Measurements from ENCODE around the gene POT1.
"Not testable (repeated sequence)": the region's sequence is repeated elsewhere in the genome, so short reads cannot be mapped to it uniquely, and the experiment has no call there.

POT1 gene

GRCh38 chr7:124929467-124930172, at the start of gene POT1:
POT1 (minus strand) TSS chr7:124929825; CDS start chr7:124897173, 32,652 bp downstream.
- peak; percentile 96 for DNase-seq

- not testable (repeated sequence) for DNase-seq
These were observed 45.5 kb upstream of the POT1 start for GRCh38 chr7:124975131-124975530.

- DNase-seq, result no peak
These were observed 35.9 kb upstream of the POT1 start for GRCh38 chr7:124965553-124965952.

GRCh38 chr7:124959676-124960075, 30.1 kb upstream of the POT1 start:
- peak; percentile 22 for DNase-seq

GRCh38 chr7:124957952-124958351, 28.3 kb upstream of the POT1 start:
- DNase-seq, result not testable (repeated sequence)

- DNase-seq, result no peak
These were observed 26.5 kb upstream of the POT1 start for GRCh38 chr7:124956160-124956559.

GRCh38 chr7:124954790-124955189, 25.2 kb upstream of the POT1 start:
- no peak for DNase-seq

- no peak for DNase-seq
These were observed 16.1 kb upstream of the POT1 start for GRCh38 chr7:124945680-124946079.

GRCh38 chr7:124943472-124943871, 13.8 kb upstream of the POT1 start:
- DNase-seq, result no peak

- DNase-seq, result no peak
These were observed 12.8 kb upstream of the POT1 start for GRCh38 chr7:124942399-124942798.

GRCh38 chr7:124940306-124940705, 10.7 kb upstream of the POT1 start:
- DNase-seq, result no peak

- no peak for DNase-seq
These were observed 8.5 kb upstream of the POT1 start for GRCh38 chr7:124938128-124938527.

GRCh38 chr7:124937076-124937475, 7.5 kb upstream of the POT1 start:
- no peak for DNase-seq

- no peak for DNase-seq
These were observed 5.2 kb upstream of the POT1 start for GRCh38 chr7:124934841-124935240.

GRCh38 chr7:124930655-124931597, 1.3 kb upstream of the POT1 start:
- DNase-seq, result no peak

- no peak for DNase-seq
These were observed 573 bp upstream of the POT1 start for GRCh38 chr7:124930173-124930623.

GRCh38 chr7:124924906-124925305, 4.7 kb downstream of the POT1 start:
- no peak for DNase-seq

- DNase-seq, result no peak
These were observed 7.4 kb downstream of the POT1 start for GRCh38 chr7:124922200-124922599.

- DNase-seq, result no peak
These were observed 9.8 kb downstream of the POT1 start for GRCh38 chr7:124919841-124920240.

- DNase-seq, result no peak
These were observed 11.0 kb downstream of the POT1 start for GRCh38 chr7:124918662-124919061.

GRCh38 chr7:124915242-124915641, 14.4 kb downstream of the POT1 start:
- DNase-seq, result no peak

- no peak for DNase-seq
These were observed 15.3 kb downstream of the POT1 start for GRCh38 chr7:124914298-124914697.

- no peak for DNase-seq
These were observed 16.7 kb downstream of the POT1 start for GRCh38 chr7:124912972-124913371.

GRCh38 chr7:124909808-124910207, 19.8 kb downstream of the POT1 start:
- DNase-seq, result no peak

Measured in GF-D8 (cell line).